Activated T-cell treated with anti-CD3 and anti-CD28 coated beads, Interleukin-2, amount 50 U/mL, for 4 hours (primary cell): ENCODE results near the gene CHST15. TPM values are rescaled to one million over a fixed set of nuclear protein-coding genes. Genes with fewer than 3 reads are reported as not detected.

Experiments used
- ATAC-seq, 2 donors: fragments of 200-7000 bp; cut with Tn5 transposase; one replicate each; pipeline ENCODE4 v1.10.0; 2021
- DNase-seq: peaks from one replicate; pipeline ENCODE4 v3.0.0-alpha.2; 2020
- H3K27me3 Mint-ChIP-seq: one replicate; pipeline ENCODE4 v1.8.0; 2021; ENCODE audit warnings: low read depth, mixed read lengths
- H3K36me3 Mint-ChIP-seq: one replicate; pipeline ENCODE4 v1.8.0; 2022; ENCODE audit warnings: mixed read lengths; ENCODE audit not compliant: insufficient read depth
- H3K4me1 Mint-ChIP-seq: one replicate; pipeline ENCODE4 v1.8.0; 2021; ENCODE audit warnings: low read depth, mixed read lengths
- H3K4me3 Mint-ChIP-seq: one replicate; pipeline ENCODE4 v1.8.0; 2021; ENCODE audit warnings: mild to moderate bottlenecking, moderate library complexity, mixed read lengths
- H3K9me3 Mint-ChIP-seq: one replicate; pipeline ENCODE4 v1.8.0; 2021; ENCODE audit warnings: mixed read lengths
- total RNA-seq, 3 donors: library from RNA; stranded (reverse); gene quantifications; one replicate each; pipeline ENCODE4 v1.2.1, GENCODE V29; 2021

Gene CHST15
- total RNA-seq, 3 donors from 2014 or later, result 0.08 to 0.29 (median 0.11) TPM

DNA sequence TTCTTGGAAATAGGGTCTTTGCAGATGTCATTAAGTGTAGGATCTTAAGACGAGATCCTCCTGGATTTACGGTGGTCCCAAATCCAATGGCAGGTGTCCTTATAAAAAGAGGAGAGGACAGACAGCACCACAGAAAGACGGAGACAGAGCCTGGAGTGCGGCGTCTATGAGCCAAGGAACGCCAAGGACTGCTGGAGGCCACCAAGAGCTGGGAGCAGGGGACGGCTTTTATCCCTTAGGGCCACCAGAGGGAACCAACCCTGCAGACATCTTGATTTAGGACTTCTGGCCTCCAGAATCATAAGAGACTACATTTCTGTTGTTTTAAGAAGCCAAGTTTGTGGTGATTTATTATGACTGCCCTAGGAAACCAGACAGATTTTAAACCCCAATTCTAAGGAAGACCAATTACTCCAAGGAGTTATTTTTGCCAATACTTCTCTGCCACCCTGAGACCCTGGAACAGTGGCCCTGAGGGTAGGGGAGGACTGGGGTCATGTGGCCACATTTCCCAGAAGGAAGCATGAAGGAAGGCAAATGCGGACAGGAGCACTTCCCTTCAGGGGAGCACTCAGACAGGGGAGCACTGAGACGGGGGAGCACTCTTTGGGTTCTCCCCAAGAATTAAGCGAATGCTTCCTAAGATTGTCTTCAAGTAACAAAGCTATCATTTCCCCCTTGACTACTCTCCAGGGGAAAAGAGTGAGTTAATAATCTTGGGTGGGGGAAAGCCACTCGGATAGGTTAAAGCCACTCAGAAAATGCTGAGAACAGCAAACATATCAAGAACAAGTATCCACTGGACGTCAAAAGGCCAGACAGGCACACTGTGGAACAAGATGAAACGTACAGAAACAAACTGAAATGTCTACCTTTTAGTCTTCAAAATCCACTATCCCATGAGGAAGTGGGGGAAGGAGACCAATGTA, 67.5 kb downstream of the CHST15 start:
- no peak for DNase-seq
- Mint-ChIP-seq H3K9me3 (no peaks in the 10 kb centered on the region), H3K36me3 (no peaks in the 10 kb centered on the region), H3K4me3 (no peak overlapping the region), H3K4me1 (no peaks in the 10 kb centered on the region), H3K27me3 (peaks cover 1% of the 10 kb centered on the region)
- no peak for ATAC-seq

DNA sequence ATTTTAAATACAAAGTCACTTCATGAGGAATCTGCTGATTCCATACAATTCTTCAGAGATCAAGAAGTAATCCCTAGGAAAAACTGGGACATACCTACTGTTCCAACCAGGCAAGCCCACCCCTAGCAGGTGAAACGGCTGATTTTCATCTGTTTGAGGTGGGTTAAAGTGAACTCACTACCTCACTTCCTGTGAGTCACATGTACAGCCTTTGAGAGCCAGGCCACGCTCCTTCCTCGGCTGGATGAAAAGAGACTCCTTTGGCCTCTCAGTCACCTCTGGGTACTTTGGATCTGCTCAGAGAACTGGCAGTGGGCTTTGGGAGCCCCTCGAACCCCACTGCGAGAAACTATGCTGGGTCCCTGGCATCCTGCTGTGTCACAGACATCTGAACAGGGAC, 68.2 kb downstream of the CHST15 start:
- Mint-ChIP-seq H3K27me3 (peaks cover 1% of the 10 kb centered on the region), H3K4me3 (no peak overlapping the region), H3K4me1 (no peaks in the 10 kb centered on the region), H3K9me3 (no peaks in the 10 kb centered on the region), H3K36me3 (no peaks in the 10 kb centered on the region)
- DNase-seq (no peak), ATAC-seq (no peak)

DNA sequence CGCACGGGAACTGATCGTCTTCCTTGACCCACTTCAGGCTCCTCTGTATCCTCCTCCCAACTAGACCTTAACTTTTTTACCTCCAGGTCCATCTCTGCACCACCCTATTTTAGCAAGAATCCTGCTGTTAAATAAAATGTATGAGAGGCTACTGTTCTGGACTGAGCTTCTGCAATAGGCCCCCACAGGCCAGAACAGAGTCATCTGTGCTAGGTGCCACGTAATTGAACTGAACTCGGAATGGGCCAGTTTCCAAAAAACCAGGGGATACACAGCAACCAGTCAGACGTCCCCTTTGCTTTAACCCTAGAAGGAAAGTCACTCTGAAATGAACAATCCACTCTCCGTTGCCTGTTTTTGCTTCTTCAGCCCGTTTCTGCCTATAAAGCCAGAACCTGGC, 71.3 kb downstream of the CHST15 start:
- Mint-ChIP-seq H3K4me3 (no peak overlapping the region), H3K36me3 (no peaks in the 10 kb centered on the region), H3K9me3 (no peaks in the 10 kb centered on the region), H3K27me3 (peaks cover 1% of the 10 kb centered on the region), H3K4me1 (no peaks in the 10 kb centered on the region)
- DNase-seq (no peak), ATAC-seq (no peak)

DNA sequence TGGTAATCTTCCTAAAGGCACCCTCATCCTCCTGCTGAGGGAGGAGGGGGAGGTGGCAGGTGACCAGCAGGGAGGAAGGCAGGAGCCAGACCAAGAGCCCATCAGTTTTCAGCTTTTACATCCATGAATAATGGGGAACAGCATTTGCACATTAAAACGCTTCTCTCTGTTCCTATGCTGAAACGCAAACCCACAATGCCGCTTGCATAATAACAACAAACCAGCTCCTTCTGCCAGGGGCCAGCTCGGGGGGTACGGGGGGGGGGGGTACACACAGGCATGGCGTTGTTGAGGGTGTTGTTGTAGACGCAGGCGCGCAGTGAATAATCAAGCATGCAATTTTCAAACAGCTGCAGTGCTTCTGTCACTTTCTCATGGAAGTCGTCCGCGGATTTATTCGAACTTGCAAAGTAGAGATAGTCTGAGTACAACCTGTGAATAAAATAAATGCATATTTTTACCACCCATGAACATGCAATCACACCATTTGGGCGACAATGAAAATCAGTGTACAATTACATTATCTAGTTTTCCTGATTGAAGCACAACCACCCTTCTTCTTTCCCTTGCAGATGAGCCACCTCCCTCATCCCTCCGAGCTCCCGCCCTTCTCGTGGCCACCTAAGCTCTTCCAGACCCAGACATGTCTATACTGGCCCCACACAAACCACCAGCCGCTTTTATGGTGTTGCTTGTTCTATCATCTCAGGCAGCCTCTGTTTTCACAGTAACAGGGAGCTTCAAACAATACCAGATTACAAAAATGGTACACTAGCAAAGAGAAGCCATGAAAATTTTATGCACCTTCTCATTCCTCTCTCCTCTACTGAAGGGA, 72.2 kb downstream of the CHST15 start:
- Mint-ChIP-seq H3K4me1 (no peaks in the 10 kb centered on the region), H3K27me3 (peaks cover 1% of the 10 kb centered on the region), H3K4me3 (no peak overlapping the region), H3K9me3 (no peaks in the 10 kb centered on the region), H3K36me3 (no peaks in the 10 kb centered on the region)
- no peak for ATAC-seq
- DNase-seq, result no peak

DNA sequence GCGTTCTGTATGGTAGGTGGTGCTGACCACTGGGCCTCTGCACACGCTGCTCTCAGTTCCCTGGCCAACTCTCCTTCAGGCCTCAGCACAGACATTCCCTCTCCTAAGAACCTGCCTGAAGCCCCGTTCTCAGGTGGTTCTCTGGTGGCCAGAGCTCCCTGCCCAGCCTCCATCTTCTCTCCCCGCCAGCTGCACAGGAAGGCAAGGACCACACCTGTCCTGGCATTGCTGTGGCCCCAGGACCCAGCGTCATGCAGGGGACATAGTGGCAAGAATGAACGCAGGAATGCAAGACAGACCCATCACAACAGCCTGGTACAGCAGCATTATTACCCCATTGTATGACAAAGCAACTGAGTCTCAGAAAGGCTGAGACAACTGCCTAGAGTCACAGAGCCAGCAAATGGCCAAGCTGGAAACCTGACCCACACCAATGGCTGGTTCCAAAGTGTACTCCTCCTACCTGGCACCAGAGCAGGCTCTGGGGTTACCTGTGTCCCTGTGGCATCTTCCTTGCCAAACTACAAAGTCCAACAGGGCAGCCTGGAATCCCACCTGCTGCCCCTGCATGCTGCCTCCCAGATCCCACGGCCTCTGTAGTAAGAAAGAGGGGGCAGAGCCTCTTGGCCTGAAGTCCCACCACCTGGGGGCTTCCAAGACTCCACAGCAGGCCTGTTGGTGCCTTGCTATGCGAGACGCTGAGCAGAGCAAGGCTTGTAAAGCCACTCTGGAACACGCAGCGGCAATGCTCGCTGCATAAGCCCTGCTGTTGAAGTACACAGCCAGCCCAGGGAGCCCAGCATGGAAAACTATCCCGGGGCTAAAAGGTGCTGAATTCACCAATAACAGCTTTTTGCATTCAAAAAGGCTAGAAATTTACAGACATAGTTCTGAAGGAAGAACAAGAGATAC, 73.3 kb downstream of the CHST15 start:
- no peak overlapping the region for H3K4me3 Mint-ChIP-seq
- H3K36me3 Mint-ChIP-seq, result no peaks in the 10 kb centered on the region
- peaks cover 1% of the 10 kb centered on the region for H3K27me3 Mint-ChIP-seq
- no peaks in the 10 kb centered on the region for H3K9me3 Mint-ChIP-seq
- no peak for ATAC-seq
- no peak for DNase-seq
- no peaks in the 10 kb centered on the region for H3K4me1 Mint-ChIP-seq

DNA sequence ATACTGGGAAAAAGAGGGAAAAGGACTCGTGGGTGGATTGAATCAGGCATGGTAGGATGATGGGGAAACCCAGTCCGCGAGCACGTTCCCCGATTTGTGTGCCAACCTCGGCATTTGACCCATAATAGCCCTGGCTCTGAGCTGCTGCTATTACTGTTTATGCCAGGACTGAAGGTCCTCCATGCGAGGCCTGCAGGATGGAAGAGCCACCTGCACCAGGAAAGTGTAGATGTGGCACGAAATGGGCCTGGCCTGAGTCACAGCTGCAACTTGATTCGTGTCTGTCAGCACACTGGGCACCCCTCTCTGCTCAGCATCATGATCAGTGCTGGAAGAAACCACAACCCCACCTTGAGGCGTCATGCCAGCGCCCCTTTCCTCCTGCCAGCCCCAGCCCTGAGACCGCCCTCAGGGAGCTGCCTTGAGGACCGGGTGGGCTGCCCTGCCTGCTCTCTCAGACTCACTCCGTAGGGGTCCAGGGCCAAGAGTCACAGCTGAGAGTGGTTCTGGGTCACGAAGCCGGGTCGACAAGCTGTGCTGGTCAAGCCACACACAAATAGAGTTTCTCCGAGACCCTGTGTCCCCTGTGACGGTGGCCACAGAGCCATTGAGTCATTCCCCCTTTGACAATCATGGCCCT, 74.4 kb downstream of the CHST15 start:
- Mint-ChIP-seq H3K9me3 (peaks cover 1% of the 10 kb centered on the region), H3K4me3 (no peak overlapping the region), H3K27me3 (peaks cover under 1% of the 10 kb centered on the region), H3K36me3 (no peaks in the 10 kb centered on the region), H3K4me1 (no peaks in the 10 kb centered on the region)
- no peak for DNase-seq
- ATAC-seq, result no peak

DNA sequence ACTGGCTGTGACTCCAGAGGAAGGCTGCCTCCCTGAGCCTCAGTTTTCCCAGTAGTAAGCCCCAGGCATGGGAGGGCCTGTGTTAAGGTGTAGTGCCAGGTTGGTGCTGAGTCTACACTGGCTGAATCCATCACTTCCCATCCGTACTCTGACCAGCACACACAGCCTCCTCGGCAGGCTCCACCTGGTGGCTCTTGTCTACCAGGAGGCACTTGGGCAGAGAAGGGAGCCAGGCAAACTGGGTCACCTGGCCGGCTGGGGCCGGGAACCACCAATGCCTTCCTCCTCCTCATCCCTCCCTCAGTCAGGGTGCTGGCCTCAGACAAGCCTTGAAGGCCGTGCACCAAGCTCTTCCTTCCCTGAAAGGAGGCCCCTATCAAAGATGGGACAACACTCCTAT, 75.7 kb downstream of the CHST15 start:
- Mint-ChIP-seq H3K27me3 (no peaks in the 10 kb centered on the region), H3K36me3 (no peaks in the 10 kb centered on the region), H3K4me3 (no peak overlapping the region), H3K4me1 (no peaks in the 10 kb centered on the region), H3K9me3 (peaks cover 9% of the 10 kb centered on the region)
- DNase-seq, result no peak
- ATAC-seq, result no peak

DNA sequence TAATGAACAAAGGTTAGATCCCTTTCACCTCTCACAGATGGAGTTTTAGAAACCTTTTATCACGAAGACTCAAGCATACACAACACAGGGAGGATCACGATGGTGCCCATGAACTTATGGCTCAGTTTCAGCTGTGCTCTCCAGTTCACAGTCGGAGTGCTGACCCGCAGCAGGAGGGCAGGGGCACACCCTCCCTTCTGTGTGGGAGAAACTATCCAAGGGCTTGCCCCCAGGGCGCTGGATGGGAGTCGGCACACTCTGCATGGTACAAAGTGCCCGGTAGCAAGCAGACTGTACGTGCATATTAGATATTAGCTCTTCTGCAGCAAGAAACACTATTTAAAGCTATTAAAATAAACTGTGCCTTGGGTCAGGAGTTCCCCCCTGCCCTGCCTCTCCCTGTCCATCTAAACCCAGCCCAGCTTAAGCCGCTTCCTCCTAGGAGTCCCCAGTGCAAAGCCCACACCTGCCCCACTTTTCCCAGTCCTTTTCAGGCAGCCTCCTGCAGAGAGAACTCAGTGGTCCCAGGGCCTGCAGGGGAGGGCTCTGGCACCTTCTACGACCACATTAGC, 76.5 kb downstream of the CHST15 start:
- Mint-ChIP-seq H3K36me3 (no peaks in the 10 kb centered on the region), H3K27me3 (no peaks in the 10 kb centered on the region), H3K4me3 (no peak overlapping the region), H3K4me1 (no peaks in the 10 kb centered on the region), H3K9me3 (peaks cover 9% of the 10 kb centered on the region)
- ATAC-seq (no peak), DNase-seq (no peak)

DNA sequence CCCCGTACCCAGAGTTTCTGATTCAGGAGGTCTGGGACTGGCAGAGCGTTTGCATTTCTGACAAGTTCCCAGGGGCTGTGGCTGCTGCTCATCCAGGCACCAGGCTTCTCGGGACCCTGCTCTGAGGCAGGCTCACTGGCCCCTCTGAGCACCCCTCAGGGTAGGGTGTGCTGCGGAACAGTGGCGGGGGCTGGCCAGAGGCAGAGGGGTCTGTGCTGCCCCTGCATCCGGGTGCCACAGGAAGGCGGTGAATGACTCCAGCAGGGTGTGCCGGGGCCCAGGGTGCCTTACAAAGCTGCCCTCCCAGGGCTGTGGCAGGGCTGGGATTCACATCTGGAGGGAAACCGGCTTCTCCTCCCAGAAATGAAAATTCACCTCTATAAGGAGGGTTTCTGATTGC, 77.4 kb downstream of the CHST15 start:
- ATAC-seq, result no peak
- Mint-ChIP-seq H3K9me3 (peaks cover 9% of the 10 kb centered on the region), H3K4me3 (no peak overlapping the region), H3K4me1 (no peaks in the 10 kb centered on the region), H3K27me3 (no peaks in the 10 kb centered on the region), H3K36me3 (no peaks in the 10 kb centered on the region)
- DNase-seq, result no peak

DNA sequence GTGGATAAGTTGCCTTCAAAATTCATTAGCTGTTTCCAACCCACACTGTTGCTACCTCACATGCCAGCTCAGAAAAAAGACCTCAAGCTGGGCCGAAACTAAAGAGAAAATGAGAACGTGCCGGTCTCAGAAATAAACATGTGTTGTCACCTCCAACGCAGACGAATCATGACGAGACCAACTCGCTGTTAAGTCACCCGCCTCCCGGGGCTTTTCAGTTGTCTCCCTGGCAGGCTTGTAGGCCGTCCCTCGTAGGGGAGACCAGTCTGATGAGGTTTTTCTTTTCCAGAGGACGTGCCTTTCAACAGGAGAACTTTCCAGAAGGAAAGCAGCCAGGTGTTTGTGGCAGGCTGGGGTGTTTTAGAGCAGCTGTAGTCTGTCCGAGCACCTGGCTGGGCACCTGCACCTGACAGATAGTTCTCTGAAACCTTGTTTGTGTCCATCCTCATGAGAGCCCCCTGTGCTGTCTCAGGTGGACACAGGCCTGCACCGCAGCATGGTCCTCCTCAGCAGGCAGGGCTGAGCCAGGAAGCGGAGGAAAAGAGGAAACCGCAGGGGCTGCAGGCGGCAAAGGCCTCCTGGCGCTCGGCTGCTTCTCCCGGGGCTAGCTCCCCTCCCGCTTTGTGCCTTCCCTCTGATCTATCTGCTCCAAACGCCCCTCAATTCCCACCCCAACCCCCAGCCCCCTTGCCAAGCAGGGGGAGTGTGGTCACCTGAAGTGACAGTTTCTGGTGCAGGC, 78.8 kb downstream of the CHST15 start:
- peaks cover 9% of the 10 kb centered on the region for H3K9me3 Mint-ChIP-seq
- no peak for ATAC-seq

DNA sequence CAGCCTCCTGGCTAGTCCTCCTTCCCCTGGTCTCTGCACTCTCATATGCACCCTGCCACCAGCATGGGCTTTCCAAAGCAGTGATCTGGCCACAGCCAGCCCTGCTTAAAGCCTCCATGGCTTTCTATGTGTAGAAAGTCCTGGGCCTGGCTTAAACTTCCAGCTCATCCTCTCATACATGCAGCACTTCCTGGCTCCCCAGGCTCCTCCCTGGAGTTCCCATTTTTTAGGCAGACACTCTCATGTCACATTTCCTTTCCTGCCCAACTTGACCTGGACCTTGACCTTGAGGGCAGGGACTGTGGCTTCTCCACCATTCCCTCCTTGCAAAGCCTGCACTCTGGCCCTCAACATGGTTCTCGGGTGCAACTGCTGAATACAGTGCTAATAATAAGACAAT, 79.5 kb downstream of the CHST15 start:
- Mint-ChIP-seq H3K27me3 (no peaks in the 10 kb centered on the region), H3K4me1 (no peaks in the 10 kb centered on the region), H3K4me3 (no peak overlapping the region), H3K9me3 (peaks cover 9% of the 10 kb centered on the region), H3K36me3 (no peaks in the 10 kb centered on the region)
- ATAC-seq, result no peak
- DNase-seq, result no peak

More for the DNA sequence above, 78.8 kb downstream of the CHST15 start:
- no peaks in the 10 kb centered on the region for H3K4me1 Mint-ChIP-seq
- DNase-seq, result no peak
- no peaks in the 10 kb centered on the region for H3K27me3 Mint-ChIP-seq
- H3K4me3 Mint-ChIP-seq, result no peak overlapping the region
- H3K36me3 Mint-ChIP-seq, result no peaks in the 10 kb centered on the region

DNA sequence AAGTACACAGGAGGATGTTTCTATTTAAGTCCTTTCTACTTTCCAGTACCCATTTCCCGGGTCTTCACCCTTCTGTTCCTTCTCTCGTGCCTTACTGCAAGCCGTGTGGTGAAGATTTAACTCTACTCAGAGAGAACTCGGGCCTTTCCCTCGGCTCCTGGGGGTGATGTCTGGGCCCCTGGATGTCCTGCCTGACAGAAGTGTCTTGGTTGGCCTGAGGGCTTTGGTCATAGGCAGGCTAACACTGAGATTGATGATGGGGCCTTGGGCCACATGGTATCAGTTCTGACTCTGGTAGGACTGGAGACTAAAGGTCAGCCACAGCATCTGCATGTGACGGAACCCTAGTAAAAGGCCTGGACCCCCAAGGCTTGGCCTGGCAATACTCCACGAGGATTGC, 80.4 kb downstream of the CHST15 start:
- no peak for DNase-seq

DNA sequence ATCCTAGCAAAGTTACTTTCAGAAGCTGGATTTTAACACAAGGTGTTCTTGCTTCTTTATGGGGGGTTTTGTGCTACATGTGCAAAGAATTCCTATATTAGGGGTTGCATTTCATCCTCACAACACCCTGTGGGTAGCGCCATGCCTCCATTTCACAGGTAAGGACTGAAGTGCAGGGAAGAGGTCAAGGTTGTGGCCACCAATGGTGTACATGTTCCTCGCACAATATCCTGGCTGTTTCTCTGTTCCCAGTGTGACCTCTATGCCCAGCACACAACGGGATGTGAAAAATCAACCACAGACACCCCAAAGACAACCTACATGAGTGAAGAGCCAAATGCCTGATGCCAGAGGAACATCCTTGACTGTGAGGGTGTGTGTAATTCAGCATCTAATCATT, 80.8 kb downstream of the CHST15 start:
- DNase-seq (no peak), ATAC-seq (no peak)
- H3K9me3 Mint-ChIP-seq, result peaks cover 9% of the 10 kb centered on the region
- no peak overlapping the region for H3K4me3 Mint-ChIP-seq
- no peaks in the 10 kb centered on the region for H3K36me3 Mint-ChIP-seq
- no peaks in the 10 kb centered on the region for H3K4me1 Mint-ChIP-seq
- no peaks in the 10 kb centered on the region for H3K27me3 Mint-ChIP-seq

More for the DNA sequence above, 80.4 kb downstream of the CHST15 start:
- Mint-ChIP-seq H3K4me3 (no peak overlapping the region), H3K4me1 (no peaks in the 10 kb centered on the region), H3K27me3 (no peaks in the 10 kb centered on the region), H3K36me3 (no peaks in the 10 kb centered on the region), H3K9me3 (peaks cover 9% of the 10 kb centered on the region)
- no peak for ATAC-seq
